ENCODE results near the gene KLF1.
"Not testable (repeated sequence)": the region's sequence is repeated elsewhere in the genome, so short reads cannot be mapped to it uniquely, and the experiment has no call there.

Gene KLF1

DNA sequence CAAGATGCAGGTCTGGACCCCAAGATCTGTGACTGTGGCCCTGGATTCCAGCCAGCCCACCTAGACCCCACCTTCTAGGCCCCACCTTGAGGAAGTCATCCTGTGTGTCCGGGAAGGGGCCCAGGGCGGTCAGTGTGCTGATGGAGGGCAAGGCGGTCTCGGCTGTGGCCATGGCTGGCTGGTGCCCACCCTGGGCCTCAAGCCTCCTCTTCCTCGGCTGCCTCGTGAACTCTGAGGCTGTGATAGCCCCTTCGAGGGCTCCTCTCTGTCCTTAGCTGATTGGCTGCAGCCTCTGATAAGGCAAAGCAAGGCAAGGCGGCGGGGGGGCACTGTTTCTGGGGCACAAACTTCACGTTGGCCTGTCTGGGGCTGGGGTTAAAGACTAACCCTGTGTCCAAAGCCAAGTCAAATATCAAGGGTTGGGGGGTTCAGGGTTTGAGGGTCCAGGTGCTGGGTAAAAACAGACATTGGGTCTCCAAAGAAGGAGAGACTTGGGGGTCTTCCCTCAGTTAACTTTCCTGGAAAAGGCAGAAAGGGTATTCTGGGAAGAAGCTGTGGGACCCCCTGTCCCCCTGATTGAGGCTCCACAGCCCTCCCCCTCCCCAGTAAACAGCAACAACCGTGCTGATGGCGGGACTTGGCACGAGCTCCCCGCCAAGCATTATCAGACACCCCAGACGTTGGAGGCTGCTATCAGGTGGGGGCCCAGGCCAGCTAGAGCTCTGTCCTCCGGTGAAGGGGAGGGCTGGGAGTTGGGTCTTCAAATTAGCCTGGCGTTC is at the start of gene KLF1:
TSS of gene KLF1 (minus strand) at position 233 of the 779 bp plus-strand sequence. CDS start at position 172, 61 bp downstream.
- DNase-seq (ENCODE audit: low read depth, low spot score), result no peak

DNA sequence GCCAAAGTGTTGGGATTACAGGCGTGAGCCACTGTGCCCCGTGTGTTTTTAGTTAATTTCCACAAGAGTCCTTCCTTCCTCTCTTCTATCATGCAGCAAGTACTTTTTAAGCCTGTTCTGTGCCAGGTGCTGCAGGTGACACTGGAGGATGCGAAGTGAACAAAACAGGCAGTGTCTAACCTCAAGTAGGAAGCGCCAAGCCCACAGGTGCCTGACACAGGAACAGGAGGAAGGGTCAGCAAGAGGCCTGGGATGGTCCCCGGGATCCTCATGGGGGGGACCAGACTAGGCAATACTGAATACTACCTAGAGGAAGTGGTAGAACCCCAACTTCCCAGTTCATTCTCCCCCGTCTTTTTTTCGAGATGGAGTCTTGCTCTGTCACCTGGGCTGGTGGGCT is 49.6 kb upstream of the KLF1 start:
- no peak for DNase-seq (ENCODE audit: low read depth, low spot score)

DNA sequence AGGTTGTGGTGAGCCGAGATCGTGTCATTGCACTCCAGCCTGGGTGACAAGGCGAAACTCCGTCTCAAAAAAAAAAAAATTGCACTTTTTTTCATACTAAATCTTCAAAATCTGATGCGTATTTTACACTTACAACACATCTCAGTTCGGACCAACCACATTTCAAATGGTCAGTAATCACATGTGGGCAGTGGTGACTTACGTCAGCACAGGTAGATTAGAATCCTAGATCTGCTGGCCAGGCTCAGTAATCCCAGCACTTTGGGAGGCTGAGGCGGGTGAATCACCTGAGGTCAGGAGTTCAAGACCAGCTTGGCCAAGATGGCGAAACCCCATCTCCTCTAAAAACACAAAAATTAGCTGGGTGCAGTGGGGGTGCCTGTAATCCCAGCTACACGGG is 48.1 kb upstream of the KLF1 start:
- DNase-seq (ENCODE audit: low read depth, low spot score), result no peak

- DNase-seq (ENCODE audit: low read depth, low spot score), result peak; percentile 80
Observed at GRCh38 chr19:12933287-12934072, 46.5 kb upstream of the KLF1 start, which contains the start of gene FARSA. FARSA (minus strand) TSS chr19:12933711; CDS start chr19:12933696, 15 bp downstream.

DNA sequence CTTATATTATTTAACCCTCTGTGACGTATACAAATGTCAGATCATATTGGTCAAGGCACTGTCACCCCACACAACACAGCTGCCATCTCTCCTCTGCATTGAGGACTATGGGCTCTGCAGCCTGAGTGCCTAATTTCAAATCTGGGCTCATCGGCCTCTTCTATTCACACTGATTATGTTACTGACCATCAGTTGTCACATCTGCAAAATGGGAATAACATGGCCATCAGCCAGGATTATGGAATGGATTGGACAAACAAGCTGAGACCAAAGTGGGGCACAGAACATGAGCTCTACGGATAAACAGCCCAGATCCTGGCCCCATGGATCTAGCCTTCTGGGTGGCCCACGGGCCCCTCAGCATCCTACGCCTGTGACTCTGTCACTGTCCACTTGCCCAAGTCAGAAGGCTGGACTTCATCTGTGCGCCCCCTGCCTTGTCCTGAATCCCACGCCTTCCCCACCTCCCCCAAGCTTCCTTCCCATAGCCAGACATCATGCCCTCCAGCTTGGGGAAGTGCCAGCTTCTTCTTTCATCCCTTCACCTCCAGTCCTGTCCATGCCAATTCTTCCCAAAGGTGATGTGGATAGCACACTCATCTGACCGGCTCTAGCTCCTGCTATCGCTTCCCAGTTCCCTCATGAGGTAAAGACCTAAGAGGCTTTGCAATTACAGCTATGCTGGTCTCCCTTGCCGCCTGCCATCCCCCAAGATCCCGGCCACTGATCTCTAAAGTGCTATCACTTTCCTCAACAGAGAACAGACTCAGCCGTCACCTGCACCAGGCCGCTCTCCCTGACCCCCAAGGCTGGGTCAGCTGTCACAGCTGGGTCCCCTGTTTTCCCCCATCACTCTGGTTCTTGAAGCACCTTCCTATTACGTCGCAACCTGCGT is 45.6 kb upstream of the KLF1 start:
- no peak for DNase-seq (ENCODE audit: low read depth, low spot score)

DNA sequence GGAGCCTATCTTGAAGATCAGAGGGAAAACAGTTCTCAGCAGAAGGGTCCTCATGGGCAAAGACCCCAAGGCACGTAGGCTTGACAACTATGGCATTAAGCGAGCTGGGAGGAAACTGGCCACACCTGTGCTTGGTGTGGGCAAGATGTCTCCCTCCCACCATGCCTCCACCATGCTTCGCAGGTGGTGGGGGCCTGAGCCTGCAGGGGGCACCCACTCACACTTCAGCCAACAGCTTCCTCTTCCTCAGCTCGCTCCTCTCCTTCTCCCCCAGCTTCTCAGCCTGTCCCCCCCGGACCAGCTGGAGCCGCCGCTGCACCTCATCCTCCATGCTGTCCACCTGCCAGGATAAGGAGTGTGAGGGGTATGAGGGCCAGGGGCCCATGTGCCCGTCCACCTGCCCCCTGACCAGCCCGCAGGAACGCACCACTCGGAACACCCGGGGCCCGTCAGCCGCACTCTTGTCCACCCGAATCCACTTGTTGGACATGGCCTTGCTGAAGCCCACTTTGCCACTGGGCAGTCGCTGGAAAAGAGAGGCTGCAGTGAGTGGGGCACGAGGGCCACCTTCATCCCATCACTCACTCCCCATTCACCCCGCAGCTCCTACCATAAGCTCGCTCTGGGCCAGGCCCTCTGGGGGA is 43.1 kb upstream of the KLF1 start:
- no peak for DNase-seq (ENCODE audit: low read depth, low spot score)

- DNase-seq (ENCODE audit: low read depth, low spot score), result no peak
Observed at GRCh38 chr19:12924621-12925310, 37.8 kb upstream of the KLF1 start.

GRCh38 chr19:12922959-12923358 is 36.0 kb upstream of the KLF1 start:
- DNase-seq (ENCODE audit: low read depth, low spot score), result no peak

- no peak for DNase-seq (ENCODE audit: low read depth, low spot score)
Observed at GRCh38 chr19:12921047-12921446, 34.0 kb upstream of the KLF1 start.

GRCh38 chr19:12918253-12918652 is 31.3 kb upstream of the KLF1 start:
- no peak for DNase-seq (ENCODE audit: low read depth, low spot score)

DNA sequence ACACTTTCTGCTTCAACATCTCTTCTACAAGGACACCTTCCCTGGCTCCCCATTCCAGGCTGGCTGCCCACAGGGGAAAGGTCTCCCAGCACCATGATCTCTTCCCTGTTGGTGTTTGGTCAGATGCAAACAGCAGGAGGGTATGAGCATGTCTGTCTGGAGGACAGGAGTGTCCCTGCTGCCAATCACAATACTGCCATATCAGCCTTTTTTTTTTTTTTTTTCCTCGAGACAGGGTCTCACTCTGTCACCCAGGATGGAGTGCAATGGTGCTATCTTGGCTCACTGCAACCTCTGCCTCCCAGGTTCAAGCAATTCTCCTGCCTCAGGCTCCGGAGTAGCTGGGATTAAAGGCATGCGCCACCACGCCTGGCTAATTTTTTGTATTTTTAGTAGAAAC is 28.9 kb upstream of the KLF1 start:
- not testable (repeated sequence) for DNase-seq (ENCODE audit: low read depth, low spot score)

DNA sequence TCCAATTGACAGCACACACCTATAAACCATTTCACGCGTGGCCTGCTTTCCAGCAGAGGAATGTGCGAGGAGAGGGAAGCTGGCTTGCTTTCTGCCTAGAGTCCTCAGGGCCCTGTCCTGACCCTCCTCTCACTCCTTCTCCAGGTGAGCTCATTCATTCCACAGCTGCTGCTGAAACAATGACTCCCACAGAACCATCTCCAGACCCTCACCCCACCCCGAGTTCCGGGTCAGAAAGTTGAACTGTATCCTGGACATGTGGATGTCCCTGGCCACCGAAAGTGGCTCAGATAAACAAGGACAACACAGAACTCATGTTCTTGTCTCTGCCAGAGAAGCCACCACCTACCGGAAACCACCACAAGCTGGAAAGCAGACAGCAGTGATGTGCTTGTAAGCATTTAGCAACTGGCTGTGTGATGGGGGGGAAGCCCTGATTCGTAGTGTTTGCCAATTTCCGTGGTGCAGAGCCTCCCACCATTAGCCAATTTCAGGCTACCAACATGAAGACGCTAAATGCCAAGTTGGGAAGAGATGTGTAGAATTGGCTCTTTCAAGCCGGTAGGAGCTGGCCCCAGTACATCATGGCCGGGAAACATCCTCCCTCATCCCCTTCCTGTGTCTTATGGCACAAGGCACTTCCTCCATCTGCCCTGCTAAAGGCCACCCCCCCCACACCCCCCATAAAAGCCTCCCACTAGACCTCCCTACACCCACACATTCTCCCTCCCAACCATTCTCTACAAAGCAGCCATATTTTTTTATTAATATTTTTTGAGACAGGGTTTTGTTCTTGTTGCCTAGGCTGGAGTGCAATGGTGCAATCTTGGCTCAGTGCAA is 27.1 kb upstream of the KLF1 start:
- no peak for DNase-seq (ENCODE audit: low read depth, low spot score)

GRCh38 chr19:12913011-12913561 is 26.1 kb upstream of the KLF1 start:
- DNase-seq (ENCODE audit: low read depth, low spot score), result no peak

DNA sequence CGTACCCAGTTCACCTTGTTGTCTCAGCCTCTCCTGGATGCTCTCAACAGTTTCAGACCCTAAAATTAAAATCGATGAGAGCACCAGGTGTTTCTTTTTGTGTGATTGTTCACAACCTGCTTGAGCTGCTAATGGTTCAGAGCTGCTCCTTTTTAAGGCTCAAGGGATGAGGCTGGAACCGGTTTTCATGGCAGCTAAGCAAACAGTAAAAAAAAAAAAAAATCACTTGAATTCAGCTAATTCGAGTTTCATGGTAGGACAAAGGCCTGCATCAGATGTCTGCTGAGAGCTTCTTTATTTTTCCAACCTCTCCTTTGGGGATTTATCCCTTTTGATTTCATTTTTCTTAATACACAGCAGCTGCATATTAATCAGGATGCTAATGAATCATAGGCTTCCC is 25.6 kb upstream of the KLF1 start:
- no peak for DNase-seq (ENCODE audit: low read depth, low spot score)

GRCh38 chr19:12907166-12907565 is 20.2 kb upstream of the KLF1 start:
- no peak for DNase-seq (ENCODE audit: low read depth, low spot score)

DNA sequence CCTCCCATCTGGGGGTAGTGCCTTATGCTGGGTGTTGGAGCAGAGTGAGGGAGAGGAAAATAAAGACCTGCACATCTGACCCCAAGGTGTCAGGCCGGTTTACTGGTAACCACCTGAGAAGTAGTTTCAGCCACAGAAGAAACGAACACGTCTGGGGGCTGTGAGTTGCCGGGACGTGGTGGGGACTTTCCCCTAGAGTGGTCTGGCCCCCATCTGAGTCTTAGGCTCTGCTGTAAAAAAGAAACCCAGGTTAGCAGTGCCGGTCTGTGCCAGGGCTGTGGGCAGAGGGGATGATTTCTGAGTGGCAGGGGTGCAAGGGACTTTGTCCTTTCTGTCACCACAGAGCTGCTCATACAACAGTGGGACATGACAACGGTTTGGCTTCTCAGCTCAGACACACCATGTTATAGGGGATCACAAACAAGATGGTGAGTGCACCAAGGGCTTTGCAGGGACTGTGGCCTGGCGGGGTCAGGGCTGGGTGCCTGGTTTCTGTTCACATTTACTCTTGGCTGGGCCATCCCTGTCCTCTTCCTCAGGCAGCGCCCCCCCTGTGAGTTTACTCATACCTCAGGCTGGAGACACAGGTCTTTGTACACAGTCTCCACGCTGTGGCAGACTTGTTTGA is 13.0 kb upstream of the KLF1 start:
- no peak for DNase-seq (ENCODE audit: low read depth, low spot score)

DNA sequence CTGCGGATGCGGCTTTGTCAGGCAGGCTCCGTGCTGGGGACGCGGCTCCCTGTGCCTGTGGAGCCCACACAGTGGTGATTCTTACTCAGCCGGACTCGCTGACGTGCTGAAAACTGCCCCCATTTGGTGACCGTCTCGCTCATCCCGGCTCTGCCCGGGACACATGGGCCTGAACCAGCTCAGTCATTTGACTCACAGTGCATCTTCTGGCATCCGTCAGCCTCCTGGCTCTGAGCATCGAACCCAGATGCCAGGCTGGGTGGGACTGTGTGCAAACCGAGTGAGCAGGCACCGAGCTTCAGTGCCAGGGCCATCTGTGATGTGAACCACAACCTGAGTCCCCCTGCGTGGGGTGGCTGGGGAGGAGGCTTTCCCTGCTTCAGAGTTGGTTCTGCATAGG is 9.5 kb upstream of the KLF1 start:
- DNase-seq (ENCODE audit: low read depth, low spot score), result no peak

DNA sequence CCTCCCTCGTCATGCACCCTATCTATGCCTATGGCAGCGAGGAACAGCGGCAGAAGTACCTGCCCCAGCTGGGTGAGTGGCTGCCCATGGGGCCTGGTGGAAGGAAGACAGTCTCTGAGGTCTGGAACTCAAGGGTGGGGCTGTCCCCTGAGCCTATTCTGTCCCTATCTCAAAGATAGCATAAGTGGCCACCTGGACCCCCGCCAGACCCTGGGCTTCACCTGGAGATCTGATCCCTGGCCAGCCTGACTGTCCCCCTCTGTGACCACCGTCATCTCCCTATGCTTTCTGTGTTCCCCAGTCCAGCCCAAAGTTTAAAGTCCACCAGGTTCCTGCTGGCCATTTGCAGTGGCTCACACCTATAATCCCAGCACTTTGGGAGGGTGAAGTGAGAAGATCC is 6.6 kb upstream of the KLF1 start:
- DNase-seq (ENCODE audit: low read depth, low spot score), result no peak

GRCh38 chr19:12891553-12892021 is 4.6 kb upstream of the KLF1 start:
- DNase-seq (ENCODE audit: low read depth, low spot score), result no peak
